GM19240 (cell line): ENCODE measurements around the gene UNC13B.
"Not testable (repeated sequence)": the region's sequence is repeated elsewhere in the genome, so short reads cannot be mapped to it uniquely, and the experiment has no call there.

Source experiments
- DNase-seq: peaks from one replicate; pipeline ENCODE4 v3.0.0; 2011; ENCODE audit warnings: low spot score; ENCODE audit not compliant: insufficient read length

UNC13B gene

GRCh38 chr9:35161713-35162604 lies at the start of gene UNC13B:
UNC13B (plus strand) TSS chr9:35162009; CDS start chr9:35162284, 275 bp downstream.
- peak; percentile 26 for DNase-seq

GRCh38 chr9:35112257-35113020 lies 49.4 kb upstream of the UNC13B start:
- DNase-seq, result no peak

- no peak for DNase-seq
These were observed 47.5 kb upstream of the UNC13B start for GRCh38 chr9:35114113-35114839.

- DNase-seq, result no peak
These were observed 46.8 kb upstream of the UNC13B start for GRCh38 chr9:35114840-35115628.

GRCh38 chr9:35115680-35116538 lies 45.9 kb upstream of the UNC13B start, which contains the start of gene ATOSB:
ATOSB (minus strand) TSS chr9:35115862; CDS start chr9:35108274, 7,588 bp downstream.
- peak; percentile 90 for DNase-seq

GRCh38 chr9:35116539-35116897 lies 45.3 kb upstream of the UNC13B start:
- no peak for DNase-seq

GRCh38 chr9:35116898-35117551 lies 44.8 kb upstream of the UNC13B start:
- peak; percentile 72 for DNase-seq

- no peak for DNase-seq
These were observed 26.9 kb upstream of the UNC13B start for GRCh38 chr9:35134920-35135319.

GRCh38 chr9:35135988-35136387 lies 25.8 kb upstream of the UNC13B start:
- DNase-seq, result no peak

GRCh38 chr9:35136866-35137265 lies 24.9 kb upstream of the UNC13B start:
- no peak for DNase-seq

- no peak for DNase-seq
These were observed 21.7 kb upstream of the UNC13B start for GRCh38 chr9:35140093-35140492.

- no peak for DNase-seq
These were observed 19.8 kb upstream of the UNC13B start for GRCh38 chr9:35142037-35142436.

- DNase-seq, result not testable (repeated sequence)
These were observed 13.8 kb upstream of the UNC13B start for GRCh38 chr9:35147941-35148563.

GRCh38 chr9:35152926-35153325 lies 8.9 kb upstream of the UNC13B start:
- DNase-seq, result no peak

- DNase-seq, result no peak
These were observed 5.0 kb upstream of the UNC13B start for GRCh38 chr9:35156781-35157180.

GRCh38 chr9:35157836-35158235 lies 4.0 kb upstream of the UNC13B start:
- not testable (repeated sequence) for DNase-seq

GRCh38 chr9:35158501-35159280 lies 3.1 kb upstream of the UNC13B start:
- no peak for DNase-seq
